ELR (cell line): Measurements from ENCODE around the gene KCNQ1.

Experiments
- DNase-seq: peaks from one replicate; pipeline ENCODE4 v3.0.0-alpha.2; 2015; ENCODE audit warnings: low read depth

The KCNQ1 gene

GRCh38 chr11:2459796-2460531 is 15.2 kb downstream of the KCNQ1 start:
- no peak for DNase-seq

- no peak for DNase-seq
Measured at GRCh38 chr11:2460540-2461252, 15.9 kb downstream of the KCNQ1 start.

- DNase-seq, result no peak
Measured at GRCh38 chr11:2461253-2461955, 16.6 kb downstream of the KCNQ1 start.

- DNase-seq, result no peak
Measured at GRCh38 chr11:2461956-2462542, 17.2 kb downstream of the KCNQ1 start.

GRCh38 chr11:2462543-2462985 is 17.8 kb downstream of the KCNQ1 start:
- DNase-seq, result no peak

GRCh38 chr11:2462986-2463765 is 18.4 kb downstream of the KCNQ1 start:
- no peak for DNase-seq

- no peak for DNase-seq
Measured at GRCh38 chr11:2463766-2464277, 19.0 kb downstream of the KCNQ1 start.

GRCh38 chr11:2464451-2465165 is 19.8 kb downstream of the KCNQ1 start:
- DNase-seq, result no peak

- DNase-seq, result no peak
Measured at GRCh38 chr11:2465202-2466068, 20.6 kb downstream of the KCNQ1 start.

- DNase-seq, result no peak
Measured at GRCh38 chr11:2466069-2466801, 21.4 kb downstream of the KCNQ1 start.

- DNase-seq, result no peak
Measured at GRCh38 chr11:2466869-2467694, 22.3 kb downstream of the KCNQ1 start.

GRCh38 chr11:2467695-2468055 is 22.9 kb downstream of the KCNQ1 start:
- DNase-seq, result no peak

GRCh38 chr11:2468363-2469235 is 23.8 kb downstream of the KCNQ1 start:
- DNase-seq, result no peak

- no peak for DNase-seq
Measured at GRCh38 chr11:2470495-2470894, 25.7 kb downstream of the KCNQ1 start.

- DNase-seq, result no peak
Measured at GRCh38 chr11:2471048-2471803, 26.4 kb downstream of the KCNQ1 start.

GRCh38 chr11:2471804-2472096 is 26.9 kb downstream of the KCNQ1 start:
- DNase-seq, result no peak
